GM12801 (cell line): ENCODE data around the gene SV2B.

ENCODE experiments used
- TF ChIP-seq, protein P1 (sequence below): IDR thresholded peaks from one replicate; pipeline ENCODE4 v1.5.1; 2011; ENCODE audit warnings: control low read depth; ENCODE audit not compliant: insufficient read length; ENCODE audit errors: extremely low read depth

Gene SV2B

DNA sequence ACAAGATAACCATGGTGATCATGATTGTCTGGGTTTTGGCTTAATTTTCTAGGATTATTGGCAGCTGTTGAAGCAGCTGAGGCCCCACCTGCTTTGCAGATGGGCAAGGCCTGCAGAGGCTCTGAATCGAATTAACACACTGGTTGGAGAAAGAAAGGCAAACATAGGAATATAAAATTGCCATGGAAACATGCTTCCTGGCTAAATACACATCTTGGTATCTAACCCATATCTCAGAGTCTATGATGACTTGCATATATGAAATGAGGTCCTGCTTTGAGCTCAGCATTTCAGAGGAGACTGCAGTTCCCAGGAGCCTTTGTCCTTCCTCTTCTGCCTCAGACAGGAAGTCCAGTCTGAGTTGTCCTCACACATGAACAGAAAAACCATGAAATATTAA, 24.3 kb upstream of the SV2B start:
- TF ChIP-seq, protein P1, sequence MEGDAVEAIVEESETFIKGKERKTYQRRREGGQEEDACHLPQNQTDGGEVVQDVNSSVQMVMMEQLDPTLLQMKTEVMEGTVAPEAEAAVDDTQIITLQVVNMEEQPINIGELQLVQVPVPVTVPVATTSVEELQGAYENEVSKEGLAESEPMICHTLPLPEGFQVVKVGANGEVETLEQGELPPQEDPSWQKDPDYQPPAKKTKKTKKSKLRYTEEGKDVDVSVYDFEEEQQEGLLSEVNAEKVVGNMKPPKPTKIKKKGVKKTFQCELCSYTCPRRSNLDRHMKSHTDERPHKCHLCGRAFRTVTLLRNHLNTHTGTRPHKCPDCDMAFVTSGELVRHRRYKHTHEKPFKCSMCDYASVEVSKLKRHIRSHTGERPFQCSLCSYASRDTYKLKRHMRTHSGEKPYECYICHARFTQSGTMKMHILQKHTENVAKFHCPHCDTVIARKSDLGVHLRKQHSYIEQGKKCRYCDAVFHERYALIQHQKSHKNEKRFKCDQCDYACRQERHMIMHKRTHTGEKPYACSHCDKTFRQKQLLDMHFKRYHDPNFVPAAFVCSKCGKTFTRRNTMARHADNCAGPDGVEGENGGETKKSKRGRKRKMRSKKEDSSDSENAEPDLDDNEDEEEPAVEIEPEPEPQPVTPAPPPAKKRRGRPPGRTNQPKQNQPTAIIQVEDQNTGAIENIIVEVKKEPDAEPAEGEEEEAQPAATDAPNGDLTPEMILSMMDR = no peak

DNA sequence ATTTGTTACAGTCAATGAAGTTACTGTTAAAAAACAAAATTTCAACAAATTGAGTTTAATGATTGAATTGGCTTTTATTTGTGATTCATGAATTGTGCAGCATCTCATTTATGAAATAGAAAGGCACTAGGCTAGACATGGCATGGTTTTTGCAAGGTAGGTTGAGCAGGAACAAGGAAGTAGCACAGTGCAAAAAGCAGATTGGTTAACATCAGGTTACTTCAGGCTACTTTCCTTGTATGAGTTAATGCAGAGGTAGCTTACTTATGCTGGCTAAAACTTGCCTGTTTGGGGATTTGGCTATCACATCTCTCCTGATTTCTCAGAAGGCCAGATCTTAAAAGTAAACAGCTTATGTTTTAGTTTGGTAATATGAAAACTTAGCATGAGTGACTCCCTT, 23.0 kb upstream of the SV2B start:
- TF ChIP-seq, protein P1 = no peak

DNA sequence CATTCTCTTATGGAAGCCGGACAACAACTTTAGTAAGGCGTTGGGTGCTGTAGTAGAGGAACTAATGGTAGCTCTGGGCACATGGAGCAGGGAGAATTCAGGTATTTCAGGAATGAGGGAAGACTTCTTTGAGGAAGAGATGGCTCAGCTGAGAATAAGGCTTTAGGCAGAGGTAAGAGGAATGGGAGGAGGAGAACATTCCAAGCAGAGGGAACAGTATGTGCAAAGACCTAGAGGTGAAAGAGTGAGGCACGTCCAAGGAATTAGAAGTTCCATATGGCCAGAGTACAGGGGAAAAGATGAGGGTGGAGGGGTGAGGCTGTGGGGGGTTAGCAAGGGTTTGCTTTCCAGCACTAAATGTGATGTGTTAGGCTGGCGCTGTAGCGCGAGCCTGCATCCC, 1.6 kb upstream of the SV2B start:
- TF ChIP-seq, protein P1 = no peak

DNA sequence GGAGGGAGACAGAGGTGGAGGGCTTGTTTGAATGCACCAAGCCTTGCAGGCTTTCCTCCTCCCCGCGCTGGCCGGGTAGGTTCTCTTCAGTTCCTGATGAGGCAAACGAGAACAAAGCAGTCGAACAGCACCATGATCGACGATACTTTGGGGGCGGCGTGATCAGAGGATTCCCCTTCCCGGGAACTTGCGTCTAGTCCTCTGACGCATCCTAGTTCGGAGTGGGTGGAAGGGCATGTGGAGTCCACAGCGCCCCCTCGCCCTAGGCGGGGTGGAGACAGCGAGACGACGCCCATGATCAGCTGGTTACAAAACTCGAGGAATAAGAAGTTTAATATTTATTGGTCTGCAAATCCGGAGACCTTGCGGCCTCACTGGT, 452 bp upstream of the SV2B start:
- TF ChIP-seq, protein P1 = no peak

DNA sequence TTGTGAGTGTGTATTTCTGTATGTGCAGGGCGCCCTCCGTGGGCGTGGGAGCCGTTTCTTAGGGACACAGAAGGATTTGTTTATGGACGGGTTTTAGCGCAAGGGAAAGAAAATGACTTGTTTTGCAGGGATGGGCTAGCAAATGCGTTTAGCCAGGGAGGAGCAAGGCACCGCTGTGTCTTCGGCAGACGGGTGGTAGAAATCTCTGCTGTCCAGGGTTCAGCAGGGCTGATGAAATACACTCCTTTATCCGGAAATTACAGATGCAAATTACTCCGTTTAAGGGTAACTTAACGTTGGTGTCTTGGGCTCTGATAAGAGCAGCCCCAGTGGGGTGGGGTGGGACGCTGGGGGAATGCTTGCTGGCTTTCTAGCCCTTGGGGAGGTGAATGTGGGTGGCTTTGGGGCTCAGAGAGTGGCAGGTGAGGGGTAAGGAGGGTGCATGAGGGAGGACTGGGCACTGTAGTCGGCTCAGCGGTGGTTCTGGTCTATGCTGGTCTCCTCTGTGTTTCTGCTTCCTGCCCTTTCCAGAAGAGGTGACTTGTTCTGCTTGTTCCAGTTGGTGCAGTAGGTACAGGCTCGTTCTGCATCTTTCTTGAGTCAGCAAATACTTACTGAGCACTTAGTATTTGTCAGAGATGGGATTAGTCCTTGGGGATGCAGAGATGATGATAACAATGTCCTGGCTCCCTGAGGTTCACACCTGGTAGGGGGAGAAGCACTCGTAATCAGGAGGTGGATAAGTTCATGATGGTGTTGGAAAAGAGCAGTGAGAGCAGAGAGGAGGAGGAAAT, 954 bp downstream of the SV2B start:
- TF ChIP-seq, protein P1 = no peak

DNA sequence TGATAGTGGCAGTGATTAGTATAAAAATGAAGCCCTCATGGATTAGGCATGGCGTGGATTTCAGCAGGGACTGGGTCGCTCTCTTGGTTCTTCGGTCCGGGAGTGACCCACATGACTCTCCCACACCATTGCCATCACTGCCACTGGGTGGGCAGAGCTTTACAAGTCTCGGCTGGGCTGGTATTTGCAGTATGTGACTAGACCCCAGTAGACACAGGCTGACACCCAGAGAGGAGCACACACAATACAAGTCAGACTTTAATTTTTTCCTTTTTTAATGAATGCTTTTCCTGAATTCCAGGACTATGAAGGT, 1.5 kb downstream of the SV2B start:
- TF ChIP-seq, protein P1 = no peak

DNA sequence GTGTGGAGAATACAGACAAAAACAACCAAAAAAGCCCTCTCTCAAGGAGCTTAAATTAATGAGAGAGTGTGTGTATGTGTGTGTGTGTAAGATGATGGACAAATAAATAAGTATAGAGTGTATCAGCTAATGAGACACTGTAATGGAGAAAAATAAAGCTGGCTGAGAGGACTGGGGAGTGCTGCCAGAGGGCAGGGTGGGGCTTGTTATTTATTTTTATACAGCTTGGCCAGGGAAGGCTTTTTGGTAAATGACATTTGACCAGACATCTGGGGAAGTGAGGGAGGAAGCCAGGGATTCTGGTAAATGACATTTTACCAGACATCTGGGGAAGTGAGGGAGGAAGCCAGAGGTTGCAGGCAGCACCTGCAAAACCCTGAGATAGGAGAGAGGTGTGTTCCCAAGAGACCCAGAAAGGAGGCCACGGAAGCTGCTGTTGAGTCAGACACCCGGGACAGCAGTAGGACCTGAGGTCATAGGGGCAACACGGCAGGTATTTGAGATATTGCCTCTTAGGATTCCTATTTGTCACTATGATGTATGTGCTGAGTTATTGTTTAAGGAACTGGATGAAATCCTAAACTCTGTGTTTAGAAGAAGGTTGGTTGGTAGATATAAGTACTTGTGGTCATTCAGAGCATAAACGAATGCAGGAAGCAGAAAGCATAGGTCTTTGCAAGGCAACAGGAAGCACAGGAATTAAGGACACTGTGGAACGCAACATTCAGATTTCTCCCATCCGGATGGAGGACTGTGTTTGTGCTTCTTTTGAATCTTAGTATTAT, 2.7 kb downstream of the SV2B start:
- TF ChIP-seq, protein P1 = no peak
